Panc1 (cell line): Measurements from ENCODE around the gene SPATA16.

ENCODE experiments used
- CTCF ChIP-seq: fragments of 450-650 bp; IDR thresholded peaks from 2 replicates; pipeline ENCODE4 v1.5.1; 2017; ENCODE audit warnings: mild to moderate bottlenecking
- POLR2AphosphoS5 ChIP-seq: IDR thresholded peaks from 2 replicates; pipeline ENCODE4 v1.6.1; 2012; ENCODE audit warnings: mild to moderate bottlenecking, low read depth, low read length, moderate library complexity
- TF ChIP-seq, protein P1 (sequence below), 2 experiments: IDR thresholded peaks; 2 replicates each; pipeline ENCODE4 v1.6.1; 2011 to 2012; ENCODE audit warnings: low read depth in 2 of 2, control low read depth in 1 of 2, low read length in 1 of 2, mild to moderate bottlenecking in 1 of 2, moderate library complexity in 1 of 2; ENCODE audit not compliant: insufficient read depth in 1 of 2

- TF ChIP-seq CTCF (peak; percentile 46), POLR2AphosphoS5 (no peak)
- TF ChIP-seq, protein P1, sequence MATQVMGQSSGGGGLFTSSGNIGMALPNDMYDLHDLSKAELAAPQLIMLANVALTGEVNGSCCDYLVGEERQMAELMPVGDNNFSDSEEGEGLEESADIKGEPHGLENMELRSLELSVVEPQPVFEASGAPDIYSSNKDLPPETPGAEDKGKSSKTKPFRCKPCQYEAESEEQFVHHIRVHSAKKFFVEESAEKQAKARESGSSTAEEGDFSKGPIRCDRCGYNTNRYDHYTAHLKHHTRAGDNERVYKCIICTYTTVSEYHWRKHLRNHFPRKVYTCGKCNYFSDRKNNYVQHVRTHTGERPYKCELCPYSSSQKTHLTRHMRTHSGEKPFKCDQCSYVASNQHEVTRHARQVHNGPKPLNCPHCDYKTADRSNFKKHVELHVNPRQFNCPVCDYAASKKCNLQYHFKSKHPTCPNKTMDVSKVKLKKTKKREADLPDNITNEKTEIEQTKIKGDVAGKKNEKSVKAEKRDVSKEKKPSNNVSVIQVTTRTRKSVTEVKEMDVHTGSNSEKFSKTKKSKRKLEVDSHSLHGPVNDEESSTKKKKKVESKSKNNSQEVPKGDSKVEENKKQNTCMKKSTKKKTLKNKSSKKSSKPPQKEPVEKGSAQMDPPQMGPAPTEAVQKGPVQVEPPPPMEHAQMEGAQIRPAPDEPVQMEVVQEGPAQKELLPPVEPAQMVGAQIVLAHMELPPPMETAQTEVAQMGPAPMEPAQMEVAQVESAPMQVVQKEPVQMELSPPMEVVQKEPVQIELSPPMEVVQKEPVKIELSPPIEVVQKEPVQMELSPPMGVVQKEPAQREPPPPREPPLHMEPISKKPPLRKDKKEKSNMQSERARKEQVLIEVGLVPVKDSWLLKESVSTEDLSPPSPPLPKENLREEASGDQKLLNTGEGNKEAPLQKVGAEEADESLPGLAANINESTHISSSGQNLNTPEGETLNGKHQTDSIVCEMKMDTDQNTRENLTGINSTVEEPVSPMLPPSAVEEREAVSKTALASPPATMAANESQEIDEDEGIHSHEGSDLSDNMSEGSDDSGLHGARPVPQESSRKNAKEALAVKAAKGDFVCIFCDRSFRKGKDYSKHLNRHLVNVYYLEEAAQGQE (IDR thresholded peaks at IDR 0.05; ENCODE audit: insufficient read depth in 1 of 2, low read depth in 2 of 2, low read length in 1 of 2), result no peak
Measured at GRCh38 chr3:172982736-172983364, 158.2 kb downstream of the SPATA16 start.
